Stimulated activated CD8-positive, alpha-beta memory T cell treated with anti-CD3 and anti-CD28 coated beads, Interleukin-4, amount 100 ng/mL, for 4 hours (primary cell): ENCODE data around the gene SORD.

Source experiments
- DNase-seq, 2 donors: peaks; one replicate each; pipeline ENCODE4 v3.0.0-alpha.2; 2020; ENCODE audit warnings: low read depth in 2 of 2, low spot score in 1 of 2

SORD gene

GRCh38 chr15:45116482-45117307 is 93.7 kb downstream of the SORD start:
- DNase-seq = no peak

GRCh38 chr15:45117308-45118130 is 94.5 kb downstream of the SORD start:
- DNase-seq = no peak

- peak; percentile 64 to 65 for DNase-seq
Measured at GRCh38 chr15:45118131-45118588, 95.2 kb downstream of the SORD start.

GRCh38 chr15:45118996-45119395 is 96.0 kb downstream of the SORD start:
- no peak for DNase-seq

GRCh38 chr15:45120081-45120972 is 97.3 kb downstream of the SORD start:
- DNase-seq = no peak

GRCh38 chr15:45121020-45121419 is 98.0 kb downstream of the SORD start:
- no peak for DNase-seq

- DNase-seq = no peak
Measured at GRCh38 chr15:45121706-45122417, 98.9 kb downstream of the SORD start.

GRCh38 chr15:45122719-45123118 is 99.7 kb downstream of the SORD start:
- DNase-seq = no peak

- no peak for DNase-seq
Measured at GRCh38 chr15:45123397-45123796, 100.4 kb downstream of the SORD start.

- peak in 1 of 2 donors; percentile 11 for DNase-seq
Measured at GRCh38 chr15:45126535-45127158, 103.7 kb downstream of the SORD start.
